H1 (cell line): ENCODE measurements around the gene HSDL2. TPM values are rescaled to one million over a fixed set of nuclear protein-coding genes. Genes with fewer than 3 reads are reported as not detected.

Source experiments
- ASH2L ChIP-seq: fragments of 200-600, 300-600 bp; sonication (generic); IDR thresholded peaks from one replicate; pipeline ENCODE4 v1.7.1; 2017; ENCODE audit warnings: low read length
- polyA plus RNA-seq, 7 experiments: library from polyadenylated mRNA; depleted of rRNA in 3 of 7; stranded (reverse) in 5 of 7; unstranded in 2 of 7; fragments of >200 nt in 5 of 7; fragments of 200-250 nt in 2 of 7; gene quantifications; 1 replicate in 5 of 7; 2 replicates in 1 of 7; 4 replicates in 1 of 7; pipeline versions ENCODE4 v1.2.1 to v1.2.3, GENCODE V29; 2011 to 2013; ENCODE audit warnings: missing spikeins in 2 of 7, mixed read lengths in 2 of 7
- total RNA-seq: library from RNA; stranded (reverse); fragmentation: NEBNext Ultra II Directional; extraction: Animal tissue kit (Norgen Biotek cat#: 25700); gene quantifications from 2 replicates; pipeline ENCODE4 v1.2.1, GENCODE V29; 2021

Gene HSDL2
- total and polyA plus RNA-seq, 2 of the 8 experiments (the other 6 are each of a cell fraction or from before 2014, with no cell fraction given) = 6.6 to 15.4 TPM

GRCh38 chr9:112403614-112404201 is 23.8 kb downstream of the HSDL2 start (continued):
- TF ChIP-seq ASH2L = no peak
- TF ChIP-seq, all 59 proteins: peak for 0
